Measurements from ENCODE around the gene MT1M.
"Not testable (repeated sequence)": the region's sequence is repeated elsewhere in the genome, so short reads cannot be mapped to it uniquely, and the experiment has no call there.

Gene MT1M

DNA sequence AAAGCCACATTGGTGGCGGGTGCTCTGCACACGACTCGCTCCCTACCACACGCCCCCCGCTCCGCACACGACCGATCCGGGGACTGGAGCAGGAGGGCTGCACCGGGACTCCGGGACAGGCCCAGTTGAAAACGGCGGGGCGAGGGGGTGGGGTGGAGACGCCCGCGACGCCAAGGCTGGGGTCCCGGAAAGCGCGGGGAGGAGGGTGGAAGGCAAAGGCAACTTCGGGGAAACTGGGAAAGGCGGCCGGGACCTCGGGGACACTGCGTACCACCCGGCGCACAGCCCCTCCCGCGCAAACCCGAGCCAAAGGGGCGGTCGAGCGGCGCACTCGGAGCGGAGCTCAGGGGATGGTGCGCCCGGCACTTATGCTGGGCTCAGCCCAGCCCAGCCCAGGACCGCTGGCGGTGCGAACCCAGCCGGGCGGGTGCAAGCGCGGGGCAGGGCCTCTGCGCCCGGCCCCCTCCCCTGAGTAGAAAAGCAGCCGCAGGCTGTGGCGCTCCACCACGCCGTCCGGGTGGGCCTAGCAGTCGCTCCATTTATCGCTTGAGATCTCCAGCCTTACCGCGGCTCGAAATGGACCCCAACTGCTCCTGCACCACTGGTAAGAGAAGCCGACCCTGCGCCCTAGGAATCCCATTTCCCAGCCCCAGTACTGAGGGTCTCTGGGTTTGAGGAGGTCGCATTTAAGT, at the start of gene MT1M:
Gene MT1M (plus strand): TSS at position 504 of the 692 bp plus-strand sequence. CDS start 73 bp downstream, at position 577.
- peaks cover 92% of the 10 kb centered on the region for H3K27me3 Mint-ChIP-seq
- DNase-seq = no peak
- H3K27ac Mint-ChIP-seq = no peak within 1 kb of the TSS
- H3K9me3 Mint-ChIP-seq = no peaks in the 10 kb centered on the region
- peaks cover 41% of the 10 kb centered on the region for H3K4me1 Mint-ChIP-seq
- H3K4me3 Mint-ChIP-seq = peak within 1 kb of the TSS; percentile 79 to 89
- ATAC-seq = peak; percentile 53

DNA sequence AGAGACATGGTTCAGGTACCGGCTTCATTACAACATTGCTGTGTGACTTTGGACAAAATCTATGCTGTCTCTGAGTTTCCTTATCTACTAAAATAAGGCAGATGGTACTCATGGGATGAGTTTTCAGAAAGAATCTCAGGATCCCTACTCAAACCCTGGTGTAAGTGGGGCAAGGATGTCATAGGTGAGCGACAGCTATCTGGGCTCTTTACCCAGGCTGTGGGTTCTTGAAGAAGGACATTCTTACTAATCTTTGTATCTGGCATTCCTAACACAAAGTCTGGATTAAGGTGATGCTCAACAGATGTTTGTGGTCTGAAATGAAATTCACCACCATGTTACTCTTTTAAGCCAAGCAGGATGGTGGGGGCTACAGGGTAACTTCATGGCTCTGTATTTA, 49.5 kb upstream of the MT1M start:
- ATAC-seq, DNase-seq, H3K4me1 Mint-ChIP-seq, H3K27ac Mint-ChIP-seq, H3K4me3 Mint-ChIP-seq, H3K9me3 Mint-ChIP-seq: not testable (repeated sequence)
- peaks cover 25% of the 10 kb centered on the region for H3K27me3 Mint-ChIP-seq

GRCh38 chr16:56583351-56584168, 48.9 kb upstream of the MT1M start:
- ATAC-seq (no peak), DNase-seq (no peak)
- Mint-ChIP-seq H3K4me1 (peaks cover 9% of the 10 kb centered on the region), H3K27ac (no peak overlapping the region), H3K4me3 (no peak overlapping the region), H3K9me3 (no peaks in the 10 kb centered on the region), H3K27me3 (peaks cover 32% of the 10 kb centered on the region)

- H3K27ac Mint-ChIP-seq = no peak overlapping the region
- H3K4me1 Mint-ChIP-seq = peaks cover 16% of the 10 kb centered on the region
- ATAC-seq (no peak), DNase-seq (no peak)
- peaks cover 39% of the 10 kb centered on the region for H3K27me3 Mint-ChIP-seq
- no peaks in the 10 kb centered on the region for H3K9me3 Mint-ChIP-seq
- H3K4me3 Mint-ChIP-seq = no peak overlapping the region
Observed at GRCh38 chr16:56584276-56584675, 48.2 kb upstream of the MT1M start.

DNA sequence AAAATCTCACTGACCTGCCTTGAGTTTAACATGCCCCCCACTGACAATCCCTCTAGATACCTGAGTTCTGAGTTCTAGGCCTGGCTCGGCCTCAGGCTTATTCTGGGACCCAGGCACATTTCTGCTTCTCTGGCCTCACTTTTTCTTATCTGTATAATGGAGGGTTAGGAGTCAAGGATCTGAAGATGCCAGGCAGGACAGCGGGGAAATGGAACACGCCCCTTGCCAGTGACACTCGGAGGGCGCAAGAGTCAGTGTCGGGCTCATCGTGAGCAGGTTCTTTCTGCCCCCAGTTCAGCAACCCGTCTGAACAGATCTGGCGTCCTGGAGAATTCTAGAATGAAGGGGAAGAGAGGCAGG, 43.7 kb upstream of the MT1M start:
- no peak for ATAC-seq
- peaks cover 35% of the 10 kb centered on the region for H3K27me3 Mint-ChIP-seq
- peak overlapping the region in 1 of 2 donors; percentile 74 for H3K27ac Mint-ChIP-seq
- H3K4me1 Mint-ChIP-seq = peaks cover 35% of the 10 kb centered on the region
- H3K9me3 Mint-ChIP-seq = no peaks in the 10 kb centered on the region
- H3K4me3 Mint-ChIP-seq = peak overlapping the region; percentile 88 to 98
- DNase-seq = no peak

DNA sequence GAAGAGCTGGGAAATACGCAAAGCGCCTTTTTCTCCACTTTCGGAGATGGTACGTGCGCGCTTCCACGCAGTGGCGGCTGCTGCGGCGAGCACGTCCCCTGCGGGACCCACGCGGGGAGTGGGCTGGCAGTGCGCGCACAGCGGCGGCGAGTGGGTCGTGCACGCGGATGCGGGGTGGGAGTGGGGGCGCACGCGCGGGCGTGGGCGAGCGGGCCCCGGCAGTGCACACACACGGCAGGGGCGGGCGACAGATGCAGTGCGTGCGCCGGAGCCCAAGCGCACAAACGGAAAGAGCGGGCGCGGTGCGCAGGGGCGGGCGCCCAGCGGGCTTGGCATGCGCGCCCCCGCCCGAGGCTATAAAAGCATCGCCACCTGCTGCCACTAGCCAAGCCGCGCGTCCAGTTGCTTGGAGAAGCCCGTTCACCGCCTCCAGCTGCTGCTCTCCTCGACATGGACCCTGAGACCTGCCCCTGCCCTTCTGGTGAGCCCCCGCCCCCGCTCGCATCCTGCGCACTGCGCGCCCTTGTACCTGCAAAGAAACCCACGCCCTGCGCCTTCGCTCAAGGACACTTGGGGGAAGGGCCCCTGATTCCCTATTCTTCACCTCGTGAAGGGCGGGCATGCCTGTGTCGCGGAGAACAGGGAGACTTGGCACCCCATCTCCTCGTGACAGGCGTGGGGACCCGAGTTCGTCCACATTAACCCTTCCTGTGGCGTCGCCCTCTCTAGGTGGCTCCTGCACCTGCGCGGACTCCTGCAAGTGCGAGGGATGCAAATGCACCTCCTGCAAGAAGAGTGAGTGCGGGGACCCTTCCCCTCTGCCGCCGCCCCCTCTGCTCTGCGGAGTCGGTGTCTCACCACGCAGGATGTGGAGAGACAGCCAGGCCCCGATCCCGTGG, 43.1 kb upstream of the MT1M start, which contains the start of gene MT3:
Gene MT3 (plus strand): TSS at position 388 of the 899 bp plus-strand sequence. CDS start 63 bp downstream, at position 451.
- peak within 1 kb of the TSS in 1 of 2 donors; percentile 74 for H3K27ac Mint-ChIP-seq
- peak within 1 kb of the TSS; percentile 88 to 98 for H3K4me3 Mint-ChIP-seq
- no peaks in the 10 kb centered on the region for H3K9me3 Mint-ChIP-seq

GRCh38 chr16:56591377-56592060, 40.9 kb upstream of the MT1M start:
- ATAC-seq = no peak
- Mint-ChIP-seq H3K27me3 (peaks cover 35% of the 10 kb centered on the region), H3K4me3 (no peak overlapping the region), H3K27ac (no peak overlapping the region), H3K9me3 (no peaks in the 10 kb centered on the region), H3K4me1 (peaks cover 35% of the 10 kb centered on the region)
- no peak for DNase-seq

More for the DNA sequence above, 43.1 kb upstream of the MT1M start, which contains the start of gene MT3:
- H3K27me3 Mint-ChIP-seq = peaks cover 35% of the 10 kb centered on the region
- H3K4me1 Mint-ChIP-seq = peaks cover 35% of the 10 kb centered on the region
- ATAC-seq (peak; percentile 84), DNase-seq (peak; percentile 42)

GRCh38 chr16:56593573-56594291, 38.7 kb upstream of the MT1M start:
- H3K4me3 Mint-ChIP-seq = no peak overlapping the region
- peaks cover 40% of the 10 kb centered on the region for H3K4me1 Mint-ChIP-seq
- no peaks in the 10 kb centered on the region for H3K9me3 Mint-ChIP-seq
- no peak overlapping the region for H3K27ac Mint-ChIP-seq
- DNase-seq (no peak), ATAC-seq (no peak)
- peaks cover 24% of the 10 kb centered on the region for H3K27me3 Mint-ChIP-seq

DNA sequence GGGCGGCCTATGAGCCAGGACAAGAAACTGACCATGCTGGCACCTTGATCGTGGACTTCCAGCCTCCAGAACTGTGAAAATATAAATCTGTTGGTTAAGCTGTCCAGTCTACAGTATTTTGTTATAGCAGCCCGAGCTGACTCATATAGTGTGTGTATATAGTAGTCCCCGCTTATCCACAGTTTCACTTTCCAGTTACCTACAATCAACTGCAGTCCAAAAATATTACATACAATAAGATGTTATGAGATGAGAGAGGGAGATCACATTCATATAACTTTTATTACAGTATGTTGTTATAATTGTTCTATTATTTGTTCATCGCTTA, 38.2 kb upstream of the MT1M start:
- Mint-ChIP-seq H3K4me3 (no peak overlapping the region), H3K4me1 (peaks cover 35% of the 10 kb centered on the region), H3K27me3 (peaks cover 19% of the 10 kb centered on the region), H3K9me3 (no peaks in the 10 kb centered on the region), H3K27ac (no peak overlapping the region)
- DNase-seq (no peak), ATAC-seq (no peak)

DNA sequence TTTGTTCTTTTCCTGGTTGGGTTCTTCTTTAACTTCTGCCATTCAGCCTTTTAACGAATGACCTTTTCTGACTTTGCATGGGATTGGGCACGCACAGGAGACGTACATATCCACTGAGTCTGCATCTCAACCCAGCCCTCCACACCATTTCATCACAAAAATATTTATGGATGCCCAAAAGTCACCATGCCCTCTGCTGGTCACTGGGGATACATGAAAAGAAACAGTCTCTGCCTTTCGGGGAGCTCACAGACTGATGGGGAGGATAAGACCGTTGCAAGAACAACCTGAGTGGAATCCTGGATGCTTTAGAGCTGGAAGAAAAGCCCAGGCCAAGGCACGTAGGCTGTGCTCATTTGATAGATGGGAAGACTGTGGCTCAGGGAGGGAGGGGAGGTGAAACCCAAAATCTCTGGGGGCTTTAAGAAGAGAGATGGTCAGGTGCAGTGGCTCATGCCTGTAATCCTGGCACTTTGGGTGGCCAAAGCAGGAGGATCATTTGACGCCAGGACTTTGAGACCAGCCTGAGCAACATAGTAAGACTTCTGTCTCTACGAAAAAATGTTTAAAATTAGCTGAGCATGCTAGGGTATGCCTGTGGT, 32.0 kb upstream of the MT1M start:
- ATAC-seq (peak; percentile 75), DNase-seq (peak; percentile 35 to 38)
- Mint-ChIP-seq H3K4me3 (no peak overlapping the region), H3K4me1 (peaks cover 15% of the 10 kb centered on the region), H3K27ac (no peak overlapping the region), H3K9me3 (no peaks in the 10 kb centered on the region), H3K27me3 (peaks cover 15% of the 10 kb centered on the region)

DNA sequence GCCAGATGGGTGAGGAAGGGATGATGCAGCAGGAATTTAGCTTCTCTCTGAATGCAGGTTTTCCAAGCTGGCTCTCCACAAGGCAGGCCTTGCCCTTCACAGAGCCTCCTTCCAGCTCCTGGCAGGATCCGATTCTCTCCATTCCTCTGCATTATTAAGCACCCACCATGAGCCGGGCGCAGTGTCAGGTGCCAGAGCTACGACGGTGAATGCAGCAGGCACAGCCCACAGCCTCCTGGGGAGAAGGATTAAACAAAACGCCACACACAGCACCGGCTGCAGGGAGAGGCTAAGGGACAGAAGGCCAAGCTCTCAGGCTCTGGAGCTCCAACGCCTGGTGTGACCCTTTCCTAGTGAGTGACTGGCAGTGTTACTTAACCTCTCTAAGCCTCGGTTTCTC, 31.1 kb upstream of the MT1M start:
- ATAC-seq (no peak), DNase-seq (no peak)
- H3K4me1 Mint-ChIP-seq = peaks cover 22% of the 10 kb centered on the region
- peak overlapping the region in 1 of 2 donors; percentile 55 for H3K27ac Mint-ChIP-seq
- H3K27me3 Mint-ChIP-seq = peaks cover 15% of the 10 kb centered on the region
- H3K9me3 Mint-ChIP-seq = no peaks in the 10 kb centered on the region
- H3K4me3 Mint-ChIP-seq = no peak overlapping the region

GRCh38 chr16:56603589-56603988, 28.9 kb upstream of the MT1M start:
- Mint-ChIP-seq H3K27ac (no peak overlapping the region), H3K27me3 (peaks cover 15% of the 10 kb centered on the region), H3K4me3 (no peak overlapping the region), H3K4me1 (peaks cover 34% of the 10 kb centered on the region), H3K9me3 (no peaks in the 10 kb centered on the region)
- ATAC-seq (no peak), DNase-seq (no peak)

DNA sequence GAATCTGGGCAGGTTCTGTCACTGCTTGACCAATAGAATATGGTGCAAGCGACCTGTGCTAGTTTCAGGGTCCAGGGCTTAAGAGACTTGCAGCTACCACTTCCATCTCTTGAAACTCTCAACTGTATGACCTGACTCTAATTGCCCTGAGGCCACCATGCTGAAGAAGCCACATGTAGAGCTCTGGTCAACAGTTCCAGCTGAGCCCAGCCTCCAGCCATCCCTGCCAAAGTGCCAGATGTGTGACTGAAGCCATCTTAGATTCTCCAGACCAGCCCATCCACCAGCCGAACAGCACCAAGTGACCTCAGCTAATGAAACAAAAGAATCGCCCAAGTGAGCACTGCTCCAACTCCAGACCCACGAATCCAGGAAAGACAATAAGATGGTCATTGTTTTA, 27.5 kb upstream of the MT1M start:
- no peak for DNase-seq
- H3K9me3 Mint-ChIP-seq = no peaks in the 10 kb centered on the region

DNA sequence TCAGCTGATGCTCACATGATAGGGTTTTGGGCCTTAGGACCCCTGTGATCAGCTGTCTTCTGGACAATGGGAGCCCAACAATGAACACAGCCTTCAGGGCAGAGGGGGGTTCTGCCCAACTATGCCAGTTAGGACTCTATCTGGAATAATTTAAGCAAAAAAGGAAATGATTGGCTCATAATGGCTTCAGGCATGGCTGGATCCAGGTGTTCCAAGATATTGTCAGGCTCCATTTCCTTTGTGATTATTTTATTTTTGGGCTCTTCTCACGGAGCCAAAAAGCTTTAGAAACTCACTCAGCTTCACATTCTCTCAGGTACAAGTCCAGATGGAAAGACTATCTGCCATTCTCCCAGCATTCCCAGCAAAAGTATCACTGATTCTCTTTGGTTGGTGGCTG, 27.0 kb upstream of the MT1M start:
- Mint-ChIP-seq H3K9me3 (no peaks in the 10 kb centered on the region), H3K4me3 (no peak overlapping the region), H3K27ac (no peak overlapping the region), H3K27me3 (peaks cover 9% of the 10 kb centered on the region), H3K4me1 (peaks cover 48% of the 10 kb centered on the region)
- no peak for ATAC-seq
- DNase-seq = no peak

More for the DNA sequence above, 27.5 kb upstream of the MT1M start:
- peaks cover 14% of the 10 kb centered on the region for H3K27me3 Mint-ChIP-seq
- ATAC-seq = no peak
- peaks cover 48% of the 10 kb centered on the region for H3K4me1 Mint-ChIP-seq
- no peak overlapping the region for H3K4me3 Mint-ChIP-seq
- no peak overlapping the region for H3K27ac Mint-ChIP-seq

Measured in stimulated activated naive CD8-positive, alpha-beta T cell treated with anti-CD3 and anti-CD28 coated beads, Interleukin-15, amount 100 ng/mL, for 72 hours (primary cell).